SK-N-SH (cell line): ENCODE data around the gene ACAP1. TPM values are rescaled to one million over a fixed set of nuclear protein-coding genes. Genes with fewer than 3 reads are reported as not detected.
A peak's percentile ranks its signal among the peaks of the same experiment; 100 is the strongest.

Experiments
- CTCF ChIA-PET: fragments of 300-600, 350-600 bp; formaldehyde crosslinking; extraction: SDS; loops from one replicate; lab custom pipeline; 2021; lab: Yijun Ruan, JAX
- POLR2A ChIA-PET: fragments of 350-600 bp; sonication (Branson Sonifier 250); formaldehyde crosslinking; extraction: SDS; loops from one replicate; lab custom pipeline; 2020; ENCODE audit warnings: antibody characterized with exemption, inconsistent platforms; lab: Yijun Ruan, JAX
- DNase-seq: peaks from one replicate; pipeline ENCODE4 v3.0.0; 2012
- H2AFZ ChIP-seq: fragments of 200-600 bp; sonication (generic); 2 replicates; pipeline ENCODE4 v1.8.1; 2016; ENCODE audit warnings: antibody characterized with exemption, mild to moderate bottlenecking, low read depth
- H3F3A ChIP-seq: fragments of 200-600 bp; sonication (generic); replicated peaks from 2 replicates; pipeline ENCODE3; 2016; ENCODE audit warnings: antibody characterized with exemption, mild to moderate bottlenecking; ENCODE audit not compliant: insufficient read depth
- H3K27ac ChIP-seq, 2 experiments: fragments of 200-500 bp in 1 of 2; fragments of 200-600 bp in 1 of 2; sonication (Bioruptor generic) in 1 of 2; sonication (generic), shearing (Covaris generic) in 1 of 2; 2 replicates each; pipeline versions ENCODE4 v1.5.1 to v1.6.1; 2014 to 2016; ENCODE audit warnings: low read depth in 2 of 2, inconsistent platforms in 1 of 2, low read length in 1 of 2, mild to moderate bottlenecking in 1 of 2, mixed read lengths in 1 of 2
- H3K27me3 ChIP-seq: fragments of 200-600 bp; sonication (generic), shearing (Covaris generic); 2 replicates; pipeline ENCODE4 v1.6.1; 2016; ENCODE audit warnings: mixed run types; ENCODE audit not compliant: insufficient read depth
- H3K36me3 ChIP-seq, 2 experiments: fragments of 200-500 bp in 1 of 2; fragments of 200-600 bp in 1 of 2; sonication (Bioruptor generic) in 1 of 2; sonication (generic) in 1 of 2; replicated peaks in 1 of 2; 2 replicates each; pipeline versions ENCODE3 to v1.5.1; 2014 to 2016; ENCODE audit warnings: low read length in 1 of 2, mild to moderate bottlenecking in 1 of 2; ENCODE audit not compliant: insufficient read depth in 2 of 2, control insufficient read depth in 1 of 2
- H3K4me1 ChIP-seq, 2 experiments: fragments of 200-500 bp in 1 of 2; fragments of 200-600 bp in 1 of 2; sonication (Bioruptor generic) in 1 of 2; sonication (generic), shearing (Covaris generic) in 1 of 2; 2 replicates each; pipeline versions ENCODE4 v1.5.1 to v1.6.1; 2014 to 2016; ENCODE audit warnings: low read depth in 1 of 2, low read length in 1 of 2, mixed run types in 1 of 2; ENCODE audit not compliant: insufficient read depth in 2 of 2, control insufficient read depth in 1 of 2
- H3K4me2 ChIP-seq: fragments of 200-600 bp; sonication (generic), shearing (Covaris generic); 2 replicates; pipeline ENCODE4 v1.6.1; 2017; ENCODE audit warnings: mixed run types
- H3K4me3 ChIP-seq, 2 experiments: fragments of 200-500 bp in 1 of 2; fragments of 200-600 bp in 1 of 2; sonication (Bioruptor generic) in 1 of 2; sonication (generic), shearing (Covaris generic) in 1 of 2; 2 replicates each; pipeline versions ENCODE4 v1.5.1 to v1.8.1; 2014 to 2016; ENCODE audit warnings: low read depth in 2 of 2, inconsistent platforms in 1 of 2, low read length in 1 of 2, mild to moderate bottlenecking in 1 of 2, mixed read lengths in 1 of 2, moderate library complexity in 1 of 2
- H3K79me2 ChIP-seq: fragments of 200-600 bp; sonication (generic); 2 replicates; pipeline ENCODE4 v1.8.1; 2017; ENCODE audit warnings: mild to moderate bottlenecking; ENCODE audit not compliant: insufficient read depth
- H3K9ac ChIP-seq: fragments of 200-600 bp; sonication (generic); 2 replicates; pipeline ENCODE4 v1.6.1; 2017; ENCODE audit warnings: mixed run types
- H3K9me2 ChIP-seq: fragments of 200-600 bp; sonication (generic); 2 replicates; pipeline ENCODE4 v1.6.1; 2017; ENCODE audit warnings: mixed run types
- H3K9me3 ChIP-seq: fragments of 200-600 bp; sonication (generic); 2 replicates; pipeline ENCODE4 v1.6.1; 2017; ENCODE audit warnings: mixed run types, mild to moderate bottlenecking, moderate library complexity
- H4K20me1 ChIP-seq: fragments of 200-600 bp; sonication (generic); 2 replicates; pipeline ENCODE4 v1.6.1; 2017; ENCODE audit warnings: mild to moderate bottlenecking, mixed run types; ENCODE audit not compliant: insufficient read depth
- CHD2 ChIP-seq: fragments of 150-350 bp; IDR thresholded peaks from 2 replicates; pipeline ENCODE4 v1.6.1; 2018; ENCODE audit warnings: low read length; ENCODE audit not compliant: partially characterized antibody
- EZH2phosphoT487 ChIP-seq: fragments of 200-600 bp; sonication (generic); IDR thresholded peaks from 2 replicates; pipeline ENCODE4 v1.6.1; 2017; ENCODE audit warnings: low read depth, mixed run types, mild to moderate bottlenecking, antibody characterized with exemption, moderate library complexity, borderline replicate concordance
- FOXJ3 ChIP-seq: sonication (generic); formaldehyde crosslinking; IDR thresholded peaks from 2 replicates; pipeline ENCODE4 v1.5.1; 2020; ENCODE audit warnings: mild to moderate bottlenecking, missing genetic modification reagents
- FOXM1 ChIP-seq: IDR thresholded peaks from 2 replicates; pipeline ENCODE4 v1.4.0; 2012; ENCODE audit warnings: low read depth, mild to moderate bottlenecking
- JUND ChIP-seq: IDR thresholded peaks from 2 replicates; pipeline ENCODE4 v1.4.0; 2012
- NFIC ChIP-seq: IDR thresholded peaks from 2 replicates; pipeline ENCODE4 v1.4.0; 2012; ENCODE audit warnings: borderline replicate concordance
- POLR2AphosphoS5 ChIP-seq: IDR thresholded peaks from 2 replicates; pipeline ENCODE4 v1.6.1; 2012; ENCODE audit warnings: low read depth, low read length
- RAD21 ChIP-seq: IDR thresholded peaks from 2 replicates; pipeline ENCODE4 v1.6.1; 2012; ENCODE audit warnings: mild to moderate bottlenecking, low read length
- RXRA ChIP-seq: IDR thresholded peaks from 2 replicates; pipeline ENCODE4 v1.4.0; 2012; ENCODE audit warnings: low read depth, mild to moderate bottlenecking, borderline replicate concordance
- TAF1 ChIP-seq: IDR thresholded peaks from 2 replicates; pipeline ENCODE4 v1.6.1; 2012; ENCODE audit warnings: low read depth, mild to moderate bottlenecking, low read length, moderate library complexity, borderline replicate concordance
- WGBS: methylation state at CpG from one replicate; pipeline ENCODE4 v1.1.6; 2017; ENCODE audit warnings: low lambda C conversion rate; 5-methylcytosine and 5-hydroxymethylcytosine counted together
- polyA plus RNA-seq, 3 experiments: library from polyadenylated mRNA; depleted of rRNA; stranded (reverse); fragments of >200 nt; gene quantifications; 2 replicates each; pipeline ENCODE4 v1.2.3, GENCODE V29; 2012
- TF ChIP-seq, protein P1 (sequence below): IDR thresholded peaks from 2 replicates; pipeline ENCODE4; 2012
- TF ChIP-seq, protein P2 (sequence below): IDR thresholded peaks from 2 replicates; pipeline ENCODE4 v1.4.0; 2012; ENCODE audit warnings: low read depth
- TF ChIP-seq, protein P3 (sequence below): fragments of 150-350 bp; IDR thresholded peaks from 2 replicates; pipeline ENCODE4 v1.6.1; 2016; ENCODE audit warnings: mild to moderate bottlenecking, low read depth, low read length

ACAP1 gene
- polyA plus RNA-seq, 1 of the 3 experiments (the other 2 are of a cell fraction), result 0.71 TPM

DNA sequence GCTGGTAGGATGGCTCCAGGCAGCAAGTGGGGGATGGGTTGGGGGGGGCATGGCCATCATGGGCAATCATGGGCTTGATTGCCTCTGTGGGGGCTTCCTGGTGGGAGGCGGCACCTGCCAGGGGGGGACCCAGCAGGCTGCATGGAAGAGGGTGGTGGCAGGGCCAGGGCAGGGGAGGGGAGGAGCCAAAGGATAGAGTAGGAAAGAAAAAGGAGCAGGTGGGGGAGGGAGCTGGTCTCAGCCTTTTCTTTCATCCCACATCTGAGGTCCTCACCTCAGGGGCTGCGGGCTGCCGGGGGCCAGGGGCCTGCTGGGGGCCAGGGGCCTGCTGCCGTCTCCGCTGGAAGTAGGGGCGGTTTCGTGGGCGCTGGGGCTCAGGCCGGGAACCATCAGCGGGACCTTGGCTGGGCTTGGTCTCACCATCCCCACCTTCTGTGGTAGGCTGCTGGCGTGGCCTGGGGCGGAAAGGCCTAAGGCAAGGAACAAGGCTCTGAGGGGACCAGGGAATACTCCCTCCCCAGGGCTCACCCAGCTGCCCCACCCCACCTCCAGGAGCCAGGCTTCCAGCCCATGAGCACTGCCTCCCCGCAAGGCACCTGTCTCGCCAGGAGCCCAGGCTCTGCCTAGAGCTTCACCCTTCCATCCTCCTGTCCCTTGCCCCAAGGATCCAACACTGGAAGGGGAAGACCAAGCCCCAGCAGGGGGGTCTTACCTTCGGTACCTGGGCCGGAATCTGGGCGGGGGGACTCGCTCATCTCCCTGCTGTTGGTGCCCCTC lies 46.9 kb upstream of the ACAP1 start:
- no peak overlapping the region for H3K4me3 ChIP-seq
- no peaks in the 10 kb centered on the region for H3K79me2 ChIP-seq
- no peak overlapping the region for H3K9ac ChIP-seq
- H3K9me2 ChIP-seq, result no peaks in the 10 kb centered on the region
- H3K4me2 ChIP-seq, result no peak overlapping the region
- CTCF ChIA-PET, result interaction anchor here (0.9 to 1.6 kb wide), 3 partner anchors 9 to 244 kb away, joined by 3 to 11 read pairs (median 4); partner anchors contain the start of gene SLC2A4
- WGBS, result 44% methylated on average over 8 of the region's 18 CpGs
- no peak for TF ChIP-seq EZH2phosphoT487
- no peak for TF ChIP-seq FOXJ3 (CRISPR knock-in tag)
- TF ChIP-seq FOXM1, result no peak
- TF ChIP-seq TAF1, result no peak
- TF ChIP-seq CHD2, result no peak
- TF ChIP-seq, protein P1, sequence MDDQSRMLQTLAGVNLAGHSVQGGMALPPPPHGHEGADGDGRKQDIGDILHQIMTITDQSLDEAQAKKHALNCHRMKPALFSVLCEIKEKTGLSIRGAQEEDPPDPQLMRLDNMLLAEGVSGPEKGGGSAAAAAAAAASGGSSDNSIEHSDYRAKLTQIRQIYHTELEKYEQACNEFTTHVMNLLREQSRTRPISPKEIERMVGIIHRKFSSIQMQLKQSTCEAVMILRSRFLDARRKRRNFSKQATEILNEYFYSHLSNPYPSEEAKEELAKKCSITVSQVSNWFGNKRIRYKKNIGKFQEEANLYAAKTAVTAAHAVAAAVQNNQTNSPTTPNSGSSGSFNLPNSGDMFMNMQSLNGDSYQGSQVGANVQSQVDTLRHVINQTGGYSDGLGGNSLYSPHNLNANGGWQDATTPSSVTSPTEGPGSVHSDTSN, result no peak
- TF ChIP-seq RXRA, result no peak
- TF ChIP-seq, protein P2, sequence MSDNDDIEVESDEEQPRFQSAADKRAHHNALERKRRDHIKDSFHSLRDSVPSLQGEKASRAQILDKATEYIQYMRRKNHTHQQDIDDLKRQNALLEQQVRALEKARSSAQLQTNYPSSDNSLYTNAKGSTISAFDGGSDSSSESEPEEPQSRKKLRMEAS, result no peak
- no peak for TF ChIP-seq JUND
- TF ChIP-seq RAD21, result no peak
- TF ChIP-seq NFIC, result no peak
- DNase-seq, result peak; percentile 29
- peaks cover 0 to 3% of the 10 kb centered on the region in 2 experiments; a peak in 1 of 4 replicates for H3K4me1 ChIP-seq
- no peak overlapping the region for H2AFZ ChIP-seq
- H3K36me3 ChIP-seq, result no peaks in the 10 kb centered on the region
- peaks cover 5% of the 10 kb centered on the region for H3F3A ChIP-seq
- H3K27ac ChIP-seq, result no peak overlapping the region
- POLR2A ChIA-PET, result no interaction called here
- no peaks in the 10 kb centered on the region for H4K20me1 ChIP-seq
- peaks cover 30% of the 10 kb centered on the region; the same call in 1 of the 2 replicates for H3K27me3 ChIP-seq
- no peaks in the 10 kb centered on the region for H3K9me3 ChIP-seq

DNA sequence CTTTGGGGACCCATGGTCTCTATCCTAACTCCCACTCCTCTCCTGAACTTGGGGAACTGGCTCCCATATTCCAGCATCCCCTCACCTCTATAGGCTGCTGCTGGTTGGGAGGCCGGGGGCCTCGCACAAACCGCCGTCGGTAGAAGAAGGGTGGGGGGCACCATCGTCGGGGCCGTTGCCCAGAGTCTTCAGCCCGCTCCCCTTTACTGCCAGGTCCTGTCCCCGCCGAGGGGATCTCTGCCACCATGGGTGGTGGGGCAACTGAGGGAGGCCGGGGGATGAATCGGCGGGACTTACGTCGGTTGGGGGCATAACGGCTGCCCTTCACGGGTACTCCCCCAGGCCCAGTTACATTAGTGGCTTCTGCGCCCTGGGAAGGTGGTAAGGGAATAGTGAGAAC lies 46.2 kb upstream of the ACAP1 start:
- H3K9me2 ChIP-seq, result no peaks in the 10 kb centered on the region
- no peaks in the 10 kb centered on the region for H3K79me2 ChIP-seq
- H3K4me1 ChIP-seq, result peaks cover 0 to 6% of the 10 kb centered on the region in 2 experiments; a peak in 1 of 4 replicates
- H3K27me3 ChIP-seq, result peaks cover 30% of the 10 kb centered on the region; the same call in 1 of the 2 replicates
- peaks cover 5% of the 10 kb centered on the region for H3F3A ChIP-seq
- H4K20me1 ChIP-seq, result no peaks in the 10 kb centered on the region
- WGBS, result 61% methylated on average over 8 of the region's 19 CpGs
- CTCF ChIA-PET, result interaction anchor here (0.9 to 1.6 kb wide), 3 partner anchors 9 to 244 kb away, joined by 3 to 11 read pairs (median 4); partner anchors contain the start of gene SLC2A4
- H3K27ac ChIP-seq, result no peak overlapping the region
- H3K9me3 ChIP-seq, result no peaks in the 10 kb centered on the region
- TF ChIP-seq EZH2phosphoT487 (no peak), POLR2AphosphoS5 (no peak)
- TF ChIP-seq, protein P3, sequence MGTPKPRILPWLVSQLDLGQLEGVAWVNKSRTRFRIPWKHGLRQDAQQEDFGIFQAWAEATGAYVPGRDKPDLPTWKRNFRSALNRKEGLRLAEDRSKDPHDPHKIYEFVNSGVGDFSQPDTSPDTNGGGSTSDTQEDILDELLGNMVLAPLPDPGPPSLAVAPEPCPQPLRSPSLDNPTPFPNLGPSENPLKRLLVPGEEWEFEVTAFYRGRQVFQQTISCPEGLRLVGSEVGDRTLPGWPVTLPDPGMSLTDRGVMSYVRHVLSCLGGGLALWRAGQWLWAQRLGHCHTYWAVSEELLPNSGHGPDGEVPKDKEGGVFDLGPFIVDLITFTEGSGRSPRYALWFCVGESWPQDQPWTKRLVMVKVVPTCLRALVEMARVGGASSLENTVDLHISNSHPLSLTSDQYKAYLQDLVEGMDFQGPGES, result no peak
- H3K4me2 ChIP-seq, result no peak overlapping the region
- no peak overlapping the region for H3K4me3 ChIP-seq
- H3K9ac ChIP-seq, result no peak overlapping the region
- DNase-seq, result no peak
- no peaks in the 10 kb centered on the region for H3K36me3 ChIP-seq
- no peak overlapping the region for H2AFZ ChIP-seq
- POLR2A ChIA-PET, result no interaction called here
